ENCODE results near the gene PPP1R36. TPM values are rescaled to one million over a fixed set of nuclear protein-coding genes. Genes with fewer than 3 reads are reported as not detected.
"Not testable (repeated sequence)": the region's sequence is repeated elsewhere in the genome, so short reads cannot be mapped to it uniquely, and the experiment has no call there.

The PPP1R36 gene
- total RNA-seq, 6 donors from 2014 or later: 0.54 to 2.9 (median 1.4) TPM; not detected in 1

DNA sequence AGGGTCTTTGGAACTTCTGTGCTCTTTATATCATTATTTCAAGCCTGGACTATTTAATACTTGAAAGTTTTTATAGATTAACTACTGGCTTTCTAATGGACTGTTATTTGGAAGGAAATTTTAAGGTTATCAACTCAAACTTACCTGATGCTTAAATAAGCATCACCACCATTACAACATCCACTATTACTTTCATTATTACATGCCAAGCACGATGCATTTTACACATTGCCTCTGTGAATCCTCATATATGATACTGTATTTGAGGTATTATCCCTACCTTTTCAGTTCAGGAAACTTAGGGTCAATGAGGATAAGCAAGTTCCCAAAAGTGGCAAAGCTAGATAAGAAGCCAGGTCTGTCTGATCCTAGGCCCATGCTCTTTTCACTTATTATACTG, 32.8 kb upstream of the PPP1R36 start:
- 78 to 85% methylated on average over 1 of the region's 1 CpG for WGBS, 2 donors
- H3K27me3 ChIP-seq: no peaks in the 10 kb centered on the region
- no peak overlapping the region for H3K27ac ChIP-seq

DNA sequence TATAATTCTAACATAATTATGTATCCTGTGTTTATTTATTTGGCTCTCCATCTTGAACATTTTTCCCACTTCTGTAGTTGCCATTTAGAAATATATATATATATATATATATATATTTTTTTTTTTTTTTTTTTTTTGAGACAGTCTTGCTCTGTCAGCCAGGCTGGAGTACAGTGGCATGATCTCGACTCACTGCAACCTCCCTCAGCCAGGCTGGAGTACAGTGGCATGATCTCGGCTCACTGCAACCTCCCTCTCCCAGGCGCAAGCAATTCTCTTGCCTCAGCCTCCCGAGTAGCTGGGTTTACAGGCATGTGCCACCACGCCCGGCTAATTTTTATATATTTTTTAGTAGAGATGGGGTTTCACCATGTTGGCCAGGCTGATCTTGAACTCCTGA, 32.1 kb upstream of the PPP1R36 start:
- H3K27me3 ChIP-seq; DNase-seq; H3K4me3 ChIP-seq; H3K9me3 ChIP-seq; ATAC-seq (ENCODE audit: low FRiP score in 2 of 2); H3K27ac ChIP-seq: not testable (repeated sequence)
- 92% methylated on average over 6 of the region's 6 CpGs for WGBS, 2 donors
- Histone ChIP-seq H3K36me3 (peaks cover 0 to 13% (median 12%) of the 10 kb centered on the region in 4 donors), H3K4me1 (peaks cover 8 to 24% (median 18%) of the 10 kb centered on the region in 4 donors)

More for the DNA sequence above, 32.8 kb upstream of the PPP1R36 start:
- TF ChIP-seq POLR2A (IDR thresholded peaks at IDR 0.05): no peak
- TF ChIP-seq EP300 (IDR thresholded peaks at IDR 0.05): no peak
- TF ChIP-seq POLR2AphosphoS5 (IDR thresholded peaks at IDR 0.05): no peak
- Histone ChIP-seq H3K36me3 (peaks cover 0 to 7% (median 6%) of the 10 kb centered on the region in 4 donors), H3K4me3 (no peak overlapping the region), H3K4me1 (peaks cover 15 to 31% (median 22%) of the 10 kb centered on the region in 4 donors), H3K9me3 (no peaks in the 10 kb centered on the region)
- DNase-seq (no peak), ATAC-seq (ENCODE audit: low FRiP score in 2 of 2) (no peak)

DNA sequence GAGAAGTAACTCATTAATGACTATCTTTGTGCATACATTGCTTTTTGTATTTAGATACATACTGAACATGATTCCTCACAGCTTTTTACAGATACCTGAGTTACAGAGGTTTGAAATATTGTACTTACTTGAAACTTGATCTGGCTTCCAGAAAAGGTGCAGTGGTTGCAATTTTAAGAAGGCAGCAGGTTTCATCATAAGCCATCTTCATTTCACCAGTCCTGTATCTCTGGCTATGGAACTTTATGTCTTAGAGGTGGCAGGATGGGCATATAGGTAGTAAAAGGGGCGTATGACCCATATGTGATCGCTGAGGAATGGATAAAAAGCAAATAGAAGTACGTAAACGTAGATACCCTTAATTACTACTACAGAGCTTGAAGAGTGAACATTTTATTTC, 31.5 kb upstream of the PPP1R36 start:
- Histone ChIP-seq H3K4me1 (peaks cover 5 to 23% (median 13%) of the 10 kb centered on the region in 4 donors), H3K4me3 (no peak overlapping the region), H3K27me3 (no peaks in the 10 kb centered on the region), H3K27ac (no peak overlapping the region), H3K36me3 (peaks cover 0 to 19% (median 16%) of the 10 kb centered on the region in 4 donors), H3K9me3 (no peaks in the 10 kb centered on the region)
- no peak for DNase-seq
- TF ChIP-seq POLR2A (IDR thresholded peaks at IDR 0.05): no peak
- no peak for TF ChIP-seq EP300 (IDR thresholded peaks at IDR 0.05)
- TF ChIP-seq POLR2AphosphoS5 (IDR thresholded peaks at IDR 0.05): no peak
- TF ChIP-seq, protein P1, sequence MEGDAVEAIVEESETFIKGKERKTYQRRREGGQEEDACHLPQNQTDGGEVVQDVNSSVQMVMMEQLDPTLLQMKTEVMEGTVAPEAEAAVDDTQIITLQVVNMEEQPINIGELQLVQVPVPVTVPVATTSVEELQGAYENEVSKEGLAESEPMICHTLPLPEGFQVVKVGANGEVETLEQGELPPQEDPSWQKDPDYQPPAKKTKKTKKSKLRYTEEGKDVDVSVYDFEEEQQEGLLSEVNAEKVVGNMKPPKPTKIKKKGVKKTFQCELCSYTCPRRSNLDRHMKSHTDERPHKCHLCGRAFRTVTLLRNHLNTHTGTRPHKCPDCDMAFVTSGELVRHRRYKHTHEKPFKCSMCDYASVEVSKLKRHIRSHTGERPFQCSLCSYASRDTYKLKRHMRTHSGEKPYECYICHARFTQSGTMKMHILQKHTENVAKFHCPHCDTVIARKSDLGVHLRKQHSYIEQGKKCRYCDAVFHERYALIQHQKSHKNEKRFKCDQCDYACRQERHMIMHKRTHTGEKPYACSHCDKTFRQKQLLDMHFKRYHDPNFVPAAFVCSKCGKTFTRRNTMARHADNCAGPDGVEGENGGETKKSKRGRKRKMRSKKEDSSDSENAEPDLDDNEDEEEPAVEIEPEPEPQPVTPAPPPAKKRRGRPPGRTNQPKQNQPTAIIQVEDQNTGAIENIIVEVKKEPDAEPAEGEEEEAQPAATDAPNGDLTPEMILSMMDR (IDR thresholded peaks at IDR 0.05): no peak
- 75 to 77% methylated on average over 4 of the region's 4 CpGs for WGBS, 2 donors
- ATAC-seq (ENCODE audit: low FRiP score in 2 of 2): no peak

DNA sequence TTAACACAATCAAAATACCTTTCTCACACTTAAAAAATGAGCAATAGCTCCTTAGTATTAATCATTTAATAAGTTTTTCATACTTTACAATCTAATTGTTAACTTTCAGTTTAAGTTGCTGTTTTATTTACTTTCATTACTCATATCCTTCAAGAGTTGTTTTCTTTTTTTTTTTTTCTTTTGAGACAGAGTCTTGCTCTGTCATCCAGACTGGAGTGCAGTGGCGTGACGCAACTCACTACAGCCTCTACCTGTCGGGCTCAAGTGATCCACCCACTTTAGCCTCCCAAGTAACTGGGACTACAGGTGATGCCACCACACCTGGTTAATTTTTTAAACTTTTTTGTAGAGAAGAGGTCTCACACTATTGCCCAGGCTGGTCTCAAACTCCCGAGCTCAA, 29.1 kb upstream of the PPP1R36 start:
- DNase-seq (no peak), ATAC-seq (ENCODE audit: low FRiP score in 2 of 2) (no peak)
- H3K27ac ChIP-seq: no peak overlapping the region
- H3K27me3 ChIP-seq: no peaks in the 10 kb centered on the region
- TF ChIP-seq, protein P1 (IDR thresholded peaks at IDR 0.05): no peak
- 82 to 90% methylated on average over 4 of the region's 4 CpGs for WGBS, 2 donors
- peaks cover 0 to 5% (median 2%) of the 10 kb centered on the region in 4 donors for H3K4me1 ChIP-seq
- H3K36me3 ChIP-seq: peaks cover 0 to 28% (median 18%) of the 10 kb centered on the region in 4 donors
- no peaks in the 10 kb centered on the region for H3K9me3 ChIP-seq
- H3K4me3 ChIP-seq: no peak overlapping the region

DNA sequence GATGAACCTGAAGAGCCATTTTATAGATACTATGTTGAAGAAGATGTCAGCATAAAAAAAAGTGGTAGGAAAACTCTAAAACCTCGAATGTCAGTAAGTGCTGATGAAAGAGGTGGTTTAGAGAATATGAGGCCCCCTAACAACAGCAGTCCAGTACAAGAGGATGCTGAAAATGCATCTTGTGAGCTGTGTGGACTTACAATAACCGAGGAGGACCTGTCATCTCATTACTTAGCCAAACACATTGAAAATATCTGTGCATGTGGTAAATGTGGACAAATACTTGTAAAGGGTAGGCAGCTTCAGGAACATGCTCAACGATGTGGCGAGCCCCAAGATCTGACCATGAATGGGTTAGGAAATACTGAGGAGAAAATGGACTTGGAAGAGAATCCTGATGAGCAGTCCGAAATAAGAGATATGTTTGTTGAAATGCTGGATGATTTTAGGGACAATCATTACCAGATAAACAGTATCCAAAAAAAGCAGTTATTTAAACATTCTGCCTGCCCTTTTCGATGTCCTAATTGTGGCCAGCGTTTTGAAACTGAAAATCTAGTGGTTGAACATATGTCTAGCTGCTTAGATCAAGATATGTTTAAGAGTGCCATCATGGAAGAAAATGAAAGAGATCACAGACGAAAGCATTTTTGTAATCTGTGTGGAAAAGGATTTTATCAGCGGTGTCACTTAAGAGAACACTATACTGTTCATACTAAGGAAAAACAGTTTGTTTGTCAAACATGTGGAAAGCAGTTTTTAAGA, 27.0 kb upstream of the PPP1R36 start:
- ATAC-seq (ENCODE audit: low FRiP score in 2 of 2) (no peak), DNase-seq (no peak)
- H3K27ac ChIP-seq: no peak overlapping the region
- WGBS, 2 donors: 87 to 89% methylated on average over 9 of the region's 9 CpGs
- H3K9me3 ChIP-seq: no peaks in the 10 kb centered on the region
- peaks cover 0 to 3% (median 0%) of the 10 kb centered on the region in 4 donors for H3K4me1 ChIP-seq
- H3K4me3 ChIP-seq: no peak overlapping the region
- H3K36me3 ChIP-seq: peaks cover 0 to 31% (median 18%) of the 10 kb centered on the region in 4 donors
- TF ChIP-seq, protein P1 (IDR thresholded peaks at IDR 0.05): no peak
- TF ChIP-seq EP300 (IDR thresholded peaks at IDR 0.05) (no peak), POLR2AphosphoS5 (IDR thresholded peaks at IDR 0.05) (no peak), POLR2A (IDR thresholded peaks at IDR 0.05) (no peak)
- no peaks in the 10 kb centered on the region for H3K27me3 ChIP-seq

DNA sequence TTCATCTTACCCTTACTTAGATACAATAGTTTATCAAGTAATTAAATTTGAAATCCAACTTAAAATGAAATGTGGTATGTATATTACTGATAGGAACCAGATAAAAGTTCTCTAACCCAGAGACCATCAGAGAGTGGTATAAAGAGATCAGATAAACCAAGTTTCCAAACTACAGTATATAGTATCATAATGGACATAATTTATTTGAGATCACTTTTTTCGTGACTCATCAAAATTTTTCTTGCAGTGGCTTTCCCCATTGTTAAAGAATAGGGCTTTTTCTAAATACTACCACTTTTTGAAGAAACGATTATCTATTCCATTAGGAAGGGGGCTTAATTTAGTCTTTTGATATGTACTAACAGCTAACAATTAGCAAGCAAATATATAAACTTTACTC, 24.4 kb upstream of the PPP1R36 start:
- H3K9me3 ChIP-seq: no peaks in the 10 kb centered on the region
- peaks cover 0 to 31% (median 18%) of the 10 kb centered on the region in 4 donors for H3K36me3 ChIP-seq
- no peak for ATAC-seq (ENCODE audit: low FRiP score in 2 of 2)
- no peaks in the 10 kb centered on the region for H3K4me1 ChIP-seq
- H3K27ac ChIP-seq: no peak overlapping the region
- no peak for TF ChIP-seq POLR2A (IDR thresholded peaks at IDR 0.05)
- TF ChIP-seq, protein P1 (IDR thresholded peaks at IDR 0.05): no peak
- no peak for TF ChIP-seq POLR2AphosphoS5 (IDR thresholded peaks at IDR 0.05)
- TF ChIP-seq EP300 (IDR thresholded peaks at IDR 0.05): no peak
- DNase-seq: no peak
- WGBS, 2 donors: 93 to 94% methylated on average over 2 of the region's 2 CpGs
- H3K4me3 ChIP-seq: no peak overlapping the region
- H3K27me3 ChIP-seq: no peaks in the 10 kb centered on the region

Data from upper lobe of left lung (tissue), 6 donors.